ENCODE data around the gene RNU1-2.
A peak's percentile ranks its signal among the peaks of the same experiment; 100 is the strongest.
"Not testable (repeated sequence)": the region's sequence is repeated elsewhere in the genome, so short reads cannot be mapped to it uniquely, and the experiment has no call there.

RNU1-2 gene

DNA sequence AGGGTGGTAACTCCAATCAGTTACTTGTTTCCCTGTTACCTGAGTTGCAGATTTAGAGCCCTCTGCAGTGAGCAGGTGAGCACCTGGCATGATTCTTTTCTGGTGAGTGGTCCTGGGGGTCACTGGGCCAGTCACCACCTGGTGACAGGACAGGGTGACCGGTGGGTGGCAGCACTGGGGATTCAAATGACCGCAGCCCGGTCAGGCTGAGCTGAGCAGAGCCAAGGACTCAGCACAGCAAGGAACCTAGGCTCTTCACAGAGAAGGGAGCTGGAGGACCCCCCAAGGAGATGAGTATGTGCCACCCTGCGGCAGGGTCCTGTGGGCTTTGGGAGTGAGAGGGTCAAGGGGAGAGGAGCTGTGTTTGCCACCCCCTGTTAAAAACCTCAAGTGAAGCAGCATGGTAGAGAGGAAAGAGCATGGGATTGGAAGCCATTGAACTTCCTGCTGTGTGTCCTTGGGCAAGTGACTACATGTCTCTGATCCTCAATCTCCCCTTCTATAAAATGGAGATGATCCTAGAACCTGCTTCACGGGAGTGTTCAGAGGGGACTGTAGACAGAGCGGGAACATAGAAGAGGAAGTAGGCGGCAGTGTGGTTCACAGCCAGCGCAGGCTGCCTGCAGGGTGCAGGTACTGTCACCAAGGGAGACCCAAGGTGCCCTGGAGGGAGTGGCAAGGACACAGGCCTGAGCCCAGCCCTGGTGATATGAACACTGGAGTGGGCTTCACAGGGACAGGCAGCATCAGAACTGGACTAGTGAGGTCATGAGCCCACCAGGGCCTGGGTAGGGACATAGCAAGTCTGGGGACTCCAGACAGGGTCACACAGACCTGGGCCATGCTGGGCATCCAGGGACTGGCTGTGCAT is 16.3 kb downstream of the RNU1-2 start:
- DNase-seq = not testable (repeated sequence)

DNA sequence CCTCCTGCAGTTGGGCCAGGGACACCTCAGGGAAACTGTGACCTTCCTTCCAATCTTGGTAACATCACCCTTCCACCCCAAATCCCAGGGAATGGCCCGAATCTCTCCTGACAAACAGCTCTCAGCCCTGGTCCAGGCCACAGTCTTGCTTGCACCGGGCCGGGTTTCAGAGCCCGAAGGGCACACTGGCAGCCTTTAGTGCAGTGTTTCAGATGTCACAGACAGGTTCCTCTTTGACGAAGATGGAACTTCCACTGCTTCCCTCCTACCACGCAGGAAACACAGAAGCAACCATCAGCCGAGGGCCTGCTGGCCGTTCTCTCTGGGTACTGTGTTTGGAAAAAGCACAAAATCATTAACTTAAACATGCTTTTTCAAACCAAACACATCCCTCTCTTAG is 17.0 kb downstream of the RNU1-2 start:
- not testable (repeated sequence) for DNase-seq

DNA sequence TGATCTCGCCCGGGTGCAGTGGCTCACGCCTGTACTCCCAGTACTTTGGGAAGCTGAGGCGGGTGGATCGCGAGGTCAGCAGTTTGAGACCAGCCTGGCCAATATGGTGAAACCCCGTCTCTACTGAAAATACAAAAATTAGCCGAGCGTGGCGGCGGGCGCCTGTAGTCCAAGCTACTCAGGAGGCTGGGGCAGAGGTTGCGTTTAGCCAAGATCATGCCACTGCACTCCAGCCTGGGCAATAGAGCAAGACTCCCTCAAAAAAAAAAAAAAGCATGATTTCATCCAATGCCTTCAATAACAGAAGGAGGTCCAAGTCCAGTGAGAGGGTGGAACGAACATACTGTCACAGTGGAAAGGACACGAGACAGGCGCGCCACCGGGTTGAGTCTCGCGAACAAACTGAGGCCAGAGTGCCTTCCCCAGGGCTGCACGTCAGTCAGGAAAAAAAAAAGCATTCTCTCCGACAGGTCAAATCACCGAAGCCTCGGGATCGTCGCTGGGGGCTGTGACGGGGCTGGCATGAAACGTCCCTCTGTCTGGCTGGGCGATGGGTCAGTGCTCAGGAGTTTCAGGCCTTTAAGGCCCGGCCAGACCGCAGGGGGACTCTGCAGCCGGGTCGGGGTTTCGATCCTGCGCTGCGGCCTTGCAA is 17.5 kb downstream of the RNU1-2 start:
- no peak for DNase-seq

DNA sequence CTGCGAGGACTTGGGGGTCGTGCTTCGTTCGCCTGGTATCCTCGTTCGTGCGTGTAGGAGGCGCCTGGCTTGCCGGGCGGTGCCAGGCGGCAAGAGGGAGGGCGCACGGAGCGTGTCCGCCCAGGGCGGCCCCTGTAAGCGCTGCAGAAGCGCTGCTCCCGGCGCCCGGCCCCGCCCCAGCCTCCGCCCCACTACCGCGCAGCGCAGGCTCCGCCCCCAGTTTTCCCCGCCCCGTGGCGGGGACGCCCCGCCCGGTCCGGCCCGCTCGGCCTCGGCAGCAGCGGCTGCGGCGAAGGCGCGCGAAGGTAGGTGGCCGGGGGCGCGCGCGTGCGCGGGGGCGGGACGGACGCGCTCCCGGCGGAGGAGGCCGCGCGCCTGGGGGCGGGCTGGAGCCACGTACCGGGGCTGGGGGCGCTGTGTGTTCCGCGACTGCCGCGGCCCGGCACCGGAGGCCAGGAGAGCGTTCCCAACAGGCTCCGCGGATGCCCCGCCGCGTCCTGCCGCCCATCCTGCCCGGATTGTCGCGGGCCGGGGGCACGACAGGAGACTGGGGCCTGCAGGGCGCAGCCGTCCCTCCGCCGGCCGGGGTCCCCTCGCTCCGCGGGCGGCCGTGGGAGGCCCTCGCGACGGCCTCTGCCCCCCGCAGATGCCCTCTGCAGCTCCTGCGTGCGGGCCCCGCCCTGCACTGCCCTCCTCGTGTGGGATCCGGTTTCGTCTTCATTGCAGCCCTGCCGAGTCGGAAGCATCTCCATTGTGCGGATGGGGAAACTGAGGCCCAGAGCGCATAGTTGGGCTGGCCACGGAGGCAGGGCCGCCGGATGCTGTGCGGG is 18.3 kb downstream of the RNU1-2 start:
- peak; percentile 96 for DNase-seq

DNA sequence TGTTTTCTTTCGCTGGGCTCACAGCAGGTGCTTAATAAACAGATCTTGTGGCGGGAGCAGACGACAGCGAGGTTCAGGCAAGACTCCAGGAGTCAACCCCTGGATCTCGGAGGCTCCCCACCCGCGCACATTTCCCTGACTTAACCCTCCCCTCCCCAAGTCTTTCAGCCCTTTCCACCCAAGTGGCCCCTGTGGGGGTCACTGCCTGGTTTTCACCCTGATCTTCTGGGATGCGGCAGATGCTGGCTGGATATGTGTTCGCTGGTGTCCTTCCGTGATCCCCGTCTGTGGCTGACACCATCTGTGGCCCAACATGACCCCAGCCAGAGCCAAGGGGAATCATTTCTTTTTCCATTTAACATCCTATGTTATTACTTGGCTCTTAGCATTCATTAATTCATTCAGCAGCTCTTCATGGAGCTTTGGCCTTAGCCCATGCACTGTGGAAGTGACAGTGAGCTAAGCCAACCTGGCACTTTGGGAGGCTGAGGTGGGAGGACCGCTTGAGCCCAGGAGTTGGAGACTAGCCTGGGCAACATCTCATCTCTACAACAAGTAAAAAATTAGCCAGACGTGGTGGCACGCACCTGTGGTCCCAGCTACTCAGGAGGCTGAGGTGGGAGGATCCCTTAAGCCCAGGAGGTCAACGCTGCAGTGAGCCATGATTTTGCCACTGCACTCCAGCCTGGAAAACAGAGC is 19.3 kb downstream of the RNU1-2 start:
- DNase-seq = not testable (repeated sequence)

DNA sequence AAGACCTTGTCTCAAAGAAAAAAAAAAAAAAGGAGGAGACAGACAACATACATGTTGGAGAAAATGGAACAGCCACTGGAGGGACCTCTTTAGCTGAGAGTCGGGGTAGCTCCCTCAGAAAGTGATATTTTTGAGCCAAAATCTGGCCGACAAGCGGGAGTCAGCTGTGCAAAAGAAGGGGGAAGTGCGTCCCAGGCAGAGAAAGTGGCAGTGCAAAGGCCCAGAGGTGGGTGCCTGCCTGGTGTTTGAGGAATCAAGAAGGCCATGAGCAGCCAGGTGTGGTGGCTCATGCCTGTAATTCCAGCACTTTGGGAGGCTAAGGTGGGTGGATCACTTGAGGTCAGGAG is 19.8 kb downstream of the RNU1-2 start:
- DNase-seq = no peak

DNA sequence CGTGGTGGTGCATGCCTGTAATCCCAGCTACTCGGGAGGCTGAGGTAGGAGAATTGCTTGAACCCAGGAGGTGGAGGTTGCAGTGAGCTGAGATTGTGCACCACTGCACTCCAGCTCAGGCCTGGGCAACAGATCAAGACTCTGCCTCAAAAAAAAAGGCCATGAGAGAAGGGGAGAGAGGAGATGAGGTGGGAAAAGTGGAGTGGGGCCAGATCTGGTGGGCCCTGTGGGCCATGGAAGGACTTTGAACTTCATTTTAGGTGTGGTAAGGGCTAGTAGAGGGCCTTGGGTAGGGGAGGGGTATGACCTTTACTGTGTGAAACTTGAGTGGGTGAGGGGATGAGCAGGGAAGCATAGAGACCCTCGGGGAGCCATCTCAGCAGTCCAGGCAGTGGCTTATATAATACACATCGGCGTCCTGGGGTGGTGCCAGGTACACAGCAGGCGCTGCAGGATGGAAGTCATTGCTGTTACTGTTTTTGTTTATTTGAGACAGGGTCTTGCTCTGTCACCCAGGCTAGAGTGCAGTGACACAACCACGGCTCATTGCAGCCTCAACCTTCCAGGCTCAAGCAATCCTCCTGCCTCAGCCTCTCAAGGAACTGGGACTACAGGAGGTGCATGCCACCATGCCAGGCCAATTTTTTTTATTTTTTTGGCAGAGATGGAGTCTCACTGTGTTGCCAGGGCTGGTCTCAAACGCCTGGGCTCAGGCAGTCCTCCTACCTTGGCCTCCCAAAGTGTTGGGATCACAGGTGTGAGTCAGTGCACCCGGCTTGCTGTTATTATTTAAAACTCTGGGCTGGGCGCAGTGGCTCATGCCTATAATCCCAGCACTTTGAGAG is 20.5 kb downstream of the RNU1-2 start:
- not testable (repeated sequence) for DNase-seq

DNA sequence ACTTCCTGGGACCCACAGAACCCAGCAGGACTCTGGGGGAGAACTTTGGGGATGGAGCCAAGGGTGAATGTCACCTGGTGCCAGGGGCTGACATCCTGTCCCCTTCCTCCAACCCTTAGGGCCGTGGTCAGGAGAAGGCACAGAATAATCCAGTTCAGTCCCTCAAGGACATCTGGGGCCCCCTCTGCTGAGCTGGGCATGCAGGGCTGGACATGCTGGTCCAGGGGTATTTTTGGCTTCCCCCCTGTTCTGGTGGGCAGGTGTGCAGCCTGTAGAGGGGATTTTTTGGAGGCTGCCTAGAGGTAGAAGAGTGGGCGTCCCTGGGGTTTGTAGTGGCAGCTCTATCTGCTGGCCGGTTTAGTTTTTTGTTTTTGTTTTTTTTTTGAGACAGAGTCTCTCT is 22.6 kb downstream of the RNU1-2 start:
- DNase-seq = no peak

DNA sequence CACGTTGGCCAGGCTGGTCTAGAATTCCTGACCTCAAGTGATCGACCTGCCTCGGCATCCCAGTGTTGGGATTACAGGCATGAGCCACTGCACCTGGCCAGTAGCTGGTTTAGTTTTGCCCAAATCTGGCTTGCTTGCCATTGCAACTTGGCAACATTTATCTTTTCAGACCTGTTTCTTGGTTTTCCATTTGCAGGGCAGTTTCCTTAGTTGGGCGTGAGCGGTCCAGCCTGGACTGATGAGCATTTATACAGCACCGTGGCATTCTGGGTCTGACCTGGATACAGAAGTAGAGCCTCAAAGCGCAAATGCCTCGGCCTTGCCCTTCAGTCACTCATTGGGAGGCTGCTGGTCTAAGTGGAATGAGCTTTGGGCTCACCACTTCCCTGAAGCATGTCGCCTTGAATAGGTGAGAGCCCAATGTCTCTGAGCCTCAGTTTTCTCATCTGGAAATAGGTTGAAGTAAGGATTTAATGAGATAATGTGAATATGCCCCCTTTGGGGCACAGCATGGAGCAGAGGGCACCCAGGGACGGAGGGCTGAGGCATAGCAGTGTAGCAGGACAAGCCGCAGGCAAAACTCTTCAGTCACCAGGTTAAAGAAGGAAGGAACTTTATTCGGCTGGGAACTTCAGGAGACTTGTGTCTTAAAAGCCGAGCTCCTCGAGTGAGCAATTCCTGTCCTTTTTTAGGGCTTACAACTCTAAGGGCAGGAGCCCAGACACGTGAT is 23.3 kb downstream of the RNU1-2 start:
- not testable (repeated sequence) for DNase-seq

DNA sequence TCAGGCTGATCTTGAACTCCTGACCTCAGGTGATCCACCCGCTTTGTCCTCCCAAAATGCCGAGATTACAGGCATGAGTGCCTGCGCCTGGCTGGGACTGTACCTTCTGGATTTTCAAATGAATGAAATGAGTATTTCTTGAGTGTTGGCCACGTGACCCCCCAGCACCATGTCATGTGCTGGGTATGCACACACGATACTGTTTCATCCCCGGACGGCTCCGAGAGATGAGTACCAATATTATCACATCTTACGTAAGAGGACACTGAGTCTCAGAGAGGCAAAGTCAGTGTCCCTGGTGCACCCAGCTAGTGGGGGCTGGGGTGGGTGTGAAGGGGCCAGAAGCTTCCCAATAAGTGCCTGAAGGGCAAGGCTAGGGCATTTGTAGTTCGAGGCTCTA is 25.2 kb downstream of the RNU1-2 start:
- no peak for DNase-seq

DNA sequence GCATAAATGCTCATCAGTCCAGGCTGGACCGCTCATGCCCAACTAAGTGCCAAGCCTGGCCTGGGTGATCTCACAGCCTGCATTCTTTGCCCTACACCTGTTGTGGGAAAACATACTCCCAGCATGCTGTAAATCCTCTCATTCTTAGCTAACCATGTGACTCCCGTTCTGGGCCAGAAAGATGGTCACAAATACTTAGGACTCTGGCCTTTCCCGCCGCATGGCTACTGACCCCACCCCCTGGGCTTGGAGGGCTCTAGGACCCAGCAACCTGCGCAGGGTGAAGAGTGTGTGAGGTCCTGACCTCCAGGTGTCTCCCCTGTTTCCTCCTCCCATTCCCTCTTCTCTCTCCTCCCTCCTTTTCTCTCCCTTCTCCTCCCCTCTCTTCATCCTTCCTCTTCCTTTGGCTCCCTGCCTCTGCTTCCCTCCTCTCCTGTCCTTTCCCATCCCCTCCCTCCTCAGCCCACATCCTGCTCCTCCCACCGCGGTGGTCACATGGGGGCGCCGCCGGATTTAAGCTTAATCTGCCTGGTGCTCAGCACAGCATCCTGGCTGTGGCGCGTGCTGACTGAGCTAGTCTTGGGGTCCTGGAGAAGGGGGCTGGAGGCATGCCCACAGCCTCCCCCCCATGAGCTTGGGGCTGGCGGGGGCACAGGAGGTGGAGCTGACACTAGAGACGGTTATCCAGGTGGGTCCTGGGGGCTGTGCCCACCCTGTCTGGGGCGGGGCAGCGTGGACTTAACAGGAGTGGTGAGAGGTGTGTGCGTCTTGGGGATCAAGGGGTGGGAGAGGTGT is 25.8 kb downstream of the RNU1-2 start, which contains the start of gene CROCC:
Gene CROCC, plus strand, starts transcription at position 541 of the 795 bp plus-strand sequence. Its CDS starts 88 bp downstream, at position 629.
- peak; percentile 36 for DNase-seq

DNA sequence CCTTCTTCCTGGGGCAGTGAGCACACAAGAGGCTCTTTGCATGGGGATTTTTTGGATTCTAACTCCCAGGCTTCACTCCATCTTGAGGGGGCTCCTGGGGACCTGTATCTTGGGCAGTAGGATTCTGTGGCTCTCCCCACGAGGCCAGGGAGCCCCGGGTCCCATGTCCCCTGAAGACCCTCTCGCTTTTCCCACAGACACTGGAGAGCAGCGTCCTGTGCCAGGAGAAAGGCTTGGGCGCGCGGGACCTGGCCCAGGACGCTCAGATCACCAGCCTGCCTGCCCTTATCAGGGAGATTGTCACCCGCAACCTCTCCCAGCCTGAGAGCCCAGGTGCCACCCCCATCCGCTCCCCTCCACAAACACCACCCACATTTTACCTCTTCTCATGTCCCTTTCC is 26.7 kb downstream of the RNU1-2 start:
- DNase-seq = no peak

DNA sequence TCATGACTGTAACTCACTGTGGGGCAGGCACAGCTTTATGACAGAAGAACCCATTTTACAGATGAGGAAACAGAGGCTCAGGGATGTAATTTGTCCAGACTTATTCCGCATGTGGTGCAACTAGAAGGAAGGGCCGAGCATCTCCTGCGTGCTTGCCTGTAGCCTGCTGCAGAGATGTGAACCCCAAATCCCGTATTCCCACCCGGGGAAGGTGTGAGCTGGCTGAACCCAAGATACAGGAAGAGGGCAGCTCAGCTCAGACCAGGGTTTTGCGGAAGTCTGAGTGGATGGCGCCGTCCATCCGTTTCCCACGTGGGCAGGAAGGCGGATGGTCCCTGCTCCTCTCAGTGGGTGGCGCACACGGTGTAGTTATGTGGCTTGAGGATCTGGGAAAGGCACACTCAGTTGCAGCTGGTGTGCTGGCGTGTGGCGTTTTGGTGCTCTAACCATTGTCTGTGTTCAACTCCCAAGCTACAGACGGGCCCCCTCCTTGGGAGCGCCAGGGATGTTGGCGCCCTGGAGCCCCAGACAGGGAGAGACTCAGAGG is 27.2 kb downstream of the RNU1-2 start:
- no peak for DNase-seq

DNA sequence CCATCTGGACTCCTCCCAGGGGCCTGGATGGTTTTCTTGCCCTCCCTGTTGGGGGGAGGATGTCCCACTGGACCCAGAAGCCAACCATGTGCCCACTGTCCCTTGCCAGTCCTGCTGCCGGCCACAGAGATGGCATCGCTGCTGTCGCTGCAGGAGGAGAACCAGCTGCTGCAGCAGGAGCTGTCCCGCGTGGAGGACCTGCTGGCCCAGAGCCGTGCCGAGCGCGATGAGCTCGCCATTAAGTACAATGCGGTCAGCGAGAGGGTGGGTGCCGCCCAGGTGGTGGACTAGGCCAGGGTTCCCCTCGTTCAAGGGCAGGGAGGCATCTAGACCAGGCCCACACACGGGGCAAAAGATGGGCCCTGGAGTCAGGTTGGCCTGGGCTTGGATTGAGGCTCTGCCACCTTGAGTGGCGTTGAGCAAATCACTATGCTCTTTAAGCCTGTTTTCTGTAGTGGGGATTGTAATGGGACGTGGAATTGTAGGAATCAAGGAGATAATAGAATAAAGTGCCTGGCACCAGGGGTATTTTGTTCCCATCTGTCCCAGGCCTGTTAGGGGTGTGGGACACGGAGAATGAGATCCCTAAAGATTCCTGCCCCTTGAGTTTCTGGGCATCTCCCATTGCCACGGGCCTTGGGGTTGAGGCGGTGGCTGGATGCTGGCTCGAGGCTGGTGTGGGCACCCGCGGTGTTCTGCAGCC is 28.6 kb downstream of the RNU1-2 start:
- no peak for DNase-seq

DNA sequence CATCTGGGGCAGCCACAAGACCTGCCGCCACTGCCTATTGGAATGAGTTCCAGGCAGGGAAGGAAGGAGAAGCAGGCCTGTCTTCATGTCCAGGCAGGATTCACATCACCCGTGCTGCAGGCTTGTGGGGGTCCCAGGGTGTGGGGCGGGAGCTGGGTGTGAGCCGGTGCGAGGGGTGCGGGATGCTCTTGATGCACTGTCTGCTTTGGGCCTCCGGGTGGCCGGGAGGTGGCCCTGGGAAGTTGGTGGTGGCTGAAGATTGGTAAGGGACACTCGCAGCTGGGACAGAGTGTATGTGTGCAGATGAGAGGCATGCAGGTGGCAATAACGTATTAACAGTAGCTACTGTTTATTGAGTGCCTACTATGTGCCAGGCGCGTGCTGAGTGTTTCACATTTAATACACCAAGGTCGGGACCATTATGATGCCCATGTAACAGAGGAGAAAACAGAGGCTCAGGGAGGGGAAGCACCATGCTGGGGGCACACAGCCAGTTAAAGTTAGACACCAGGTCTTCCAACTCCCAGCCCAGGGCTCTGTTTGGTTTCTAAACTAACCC is 29.2 kb downstream of the RNU1-2 start:
- no peak for DNase-seq

DNA sequence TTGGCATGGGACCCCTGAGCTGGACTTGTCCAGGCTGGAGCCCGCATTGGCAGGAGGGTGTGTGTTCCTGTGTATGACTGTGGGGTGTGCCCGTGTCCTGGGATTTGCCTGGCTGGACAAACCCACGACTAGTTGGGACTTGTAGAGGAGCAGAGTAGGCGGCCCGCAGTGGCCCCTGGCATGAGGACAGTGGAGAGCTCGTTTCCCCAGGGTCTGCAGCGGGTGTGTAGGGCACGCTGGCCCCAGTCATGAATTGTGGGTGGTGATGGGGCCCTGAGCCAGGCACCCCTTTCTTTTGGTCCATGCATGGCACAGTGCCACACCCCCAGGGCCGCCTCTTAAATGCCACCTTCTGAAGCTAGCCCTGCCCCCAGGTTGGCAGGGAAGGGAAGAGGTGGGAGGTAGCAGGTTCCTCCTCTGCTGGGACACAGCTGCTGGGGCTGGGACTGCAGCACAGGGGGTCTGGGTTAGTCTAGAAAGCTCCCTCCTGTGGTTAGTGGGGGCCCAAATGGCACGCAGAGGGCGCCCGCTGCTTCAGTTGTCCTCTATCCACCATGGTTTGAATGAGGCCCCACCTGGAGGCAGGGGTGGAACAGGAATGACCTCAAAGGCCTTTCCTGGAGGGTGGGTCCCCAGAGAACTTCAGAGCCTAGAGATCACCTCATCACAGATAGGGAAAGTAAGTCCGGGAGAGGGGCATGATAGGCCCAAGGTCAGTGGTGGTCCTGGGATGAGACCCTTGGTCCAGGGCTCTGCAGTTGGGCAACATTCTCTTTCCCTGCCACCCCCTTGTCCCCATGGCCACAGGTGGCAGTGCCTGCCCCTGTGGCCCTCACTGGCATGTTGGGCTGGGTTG is 30.1 kb downstream of the RNU1-2 start:
- DNase-seq = no peak

DNA sequence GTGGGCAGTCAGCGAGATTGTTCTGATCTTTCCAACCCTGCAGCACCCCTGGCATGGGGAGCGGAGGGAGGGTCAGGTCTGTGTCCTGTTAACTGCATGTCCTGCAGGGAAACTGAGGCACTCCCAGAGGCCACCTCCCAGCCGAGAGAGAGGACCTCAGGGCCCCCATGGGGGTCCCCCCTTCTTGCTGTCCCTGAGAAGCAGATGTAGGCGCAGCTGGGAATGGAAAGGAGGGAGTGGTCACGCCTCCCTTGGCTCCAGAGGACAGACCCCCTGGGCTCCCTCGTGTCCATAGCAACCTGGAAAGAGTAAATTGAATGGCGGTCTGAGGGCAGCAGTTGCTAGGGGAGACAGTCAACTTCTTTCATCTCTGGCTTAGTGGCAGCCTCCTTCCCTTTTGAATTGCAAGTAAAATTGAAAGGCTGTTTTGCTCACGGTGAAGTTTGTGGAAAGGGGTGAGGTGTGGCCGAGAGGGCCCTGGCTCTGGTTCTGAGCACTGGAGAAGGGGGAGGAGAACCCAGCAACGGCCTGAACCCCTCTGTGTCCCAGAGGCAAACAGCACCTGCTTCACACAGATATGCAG is 30.8 kb downstream of the RNU1-2 start:
- DNase-seq = no peak

DNA sequence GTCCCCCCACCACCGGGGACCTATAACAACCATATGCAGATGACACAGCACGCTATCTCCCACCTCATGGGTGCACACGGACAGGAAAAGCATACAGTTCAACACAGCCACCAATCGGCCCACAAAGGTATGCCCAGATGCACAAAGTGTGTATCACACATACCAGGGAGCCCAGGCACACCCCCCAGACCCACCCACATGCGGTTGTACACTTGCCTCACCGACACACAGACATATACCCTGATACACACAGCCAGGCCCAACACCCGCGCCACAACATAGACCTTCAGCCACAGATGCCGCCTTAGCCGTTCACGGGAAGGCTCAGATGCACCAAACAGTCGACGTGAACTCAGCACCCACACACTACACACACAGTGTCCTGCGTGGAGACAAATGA is 31.5 kb downstream of the RNU1-2 start:
- no peak for DNase-seq

Measured in CD4-positive, alpha-beta T cell treated with Interleukin-17A for 1 hour (primary cell).